WI38 (cell line): ENCODE results near the gene PLEKHA6.

Source experiments
- H3K4me3 ChIP-seq: 2 replicates; pipeline ENCODE4 v1.5.1; 2011; ENCODE audit warnings: low read depth, mild to moderate bottlenecking, control low read depth, low read length
- CTCF ChIP-seq: IDR thresholded peaks from 2 replicates; pipeline ENCODE4 v1.5.1; 2012; ENCODE audit warnings: low read depth, mild to moderate bottlenecking, control low read depth, low read length

Gene PLEKHA6

GRCh38 chr1:204256531-204256930 lies 103.2 kb downstream of the PLEKHA6 start:
- no peak overlapping the region for H3K4me3 ChIP-seq
- TF ChIP-seq CTCF = no peak

- no peak for TF ChIP-seq CTCF
- no peak overlapping the region for H3K4me3 ChIP-seq
Observed at GRCh38 chr1:204255966-204256365, 103.8 kb downstream of the PLEKHA6 start.

DNA sequence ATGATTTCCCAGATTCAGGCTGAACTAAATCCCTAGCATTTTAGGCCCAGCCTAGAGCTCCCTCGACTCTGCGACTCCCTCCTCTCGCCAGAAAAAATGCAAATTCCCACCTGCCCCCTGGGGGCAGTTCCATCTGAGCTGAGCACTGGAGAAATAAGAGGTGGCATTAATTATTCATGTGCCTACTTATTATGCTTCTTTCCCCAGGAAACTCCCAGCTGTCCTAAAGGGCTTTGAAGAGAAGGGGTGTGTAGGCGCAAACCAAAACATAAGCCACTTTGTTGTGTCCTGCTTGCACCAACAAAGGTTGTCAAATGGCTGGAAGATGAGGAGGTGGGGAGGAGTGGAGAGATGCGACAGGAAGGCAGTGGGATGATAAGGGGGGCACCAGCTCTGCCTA lies 104.5 kb downstream of the PLEKHA6 start:
- no peak overlapping the region for H3K4me3 ChIP-seq
- no peak for TF ChIP-seq CTCF

DNA sequence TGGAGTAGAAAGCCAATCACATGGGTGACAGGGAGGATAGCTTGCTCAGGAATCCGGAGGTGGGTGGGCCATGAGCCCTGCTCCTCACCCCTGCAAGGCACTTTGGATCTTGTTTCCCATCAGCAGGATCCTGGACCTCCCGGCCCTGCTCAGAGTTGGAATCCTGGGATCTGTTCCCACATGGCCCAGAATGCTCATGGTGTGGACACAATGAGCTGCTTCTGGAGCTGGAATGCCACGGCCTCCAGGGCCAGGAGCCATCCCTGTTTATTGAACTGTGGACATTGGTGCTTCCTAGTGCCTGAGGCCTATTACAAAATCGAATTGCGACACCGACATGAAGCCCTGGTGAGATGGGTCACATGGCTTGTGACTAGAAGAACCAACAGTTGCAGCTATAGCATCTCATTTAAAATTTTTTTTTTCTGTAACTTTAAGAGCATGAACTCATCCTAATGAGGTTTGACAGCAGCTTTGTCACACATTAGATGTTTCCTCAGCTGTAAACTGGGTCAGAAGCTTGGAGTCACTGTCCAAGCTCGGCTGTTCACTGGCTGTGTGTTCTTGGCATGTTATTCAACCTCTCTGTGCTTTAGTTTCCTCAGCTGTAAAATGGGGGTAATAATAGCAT lies 105.6 kb downstream of the PLEKHA6 start:
- TF ChIP-seq CTCF = no peak
- H3K4me3 ChIP-seq = no peak overlapping the region

DNA sequence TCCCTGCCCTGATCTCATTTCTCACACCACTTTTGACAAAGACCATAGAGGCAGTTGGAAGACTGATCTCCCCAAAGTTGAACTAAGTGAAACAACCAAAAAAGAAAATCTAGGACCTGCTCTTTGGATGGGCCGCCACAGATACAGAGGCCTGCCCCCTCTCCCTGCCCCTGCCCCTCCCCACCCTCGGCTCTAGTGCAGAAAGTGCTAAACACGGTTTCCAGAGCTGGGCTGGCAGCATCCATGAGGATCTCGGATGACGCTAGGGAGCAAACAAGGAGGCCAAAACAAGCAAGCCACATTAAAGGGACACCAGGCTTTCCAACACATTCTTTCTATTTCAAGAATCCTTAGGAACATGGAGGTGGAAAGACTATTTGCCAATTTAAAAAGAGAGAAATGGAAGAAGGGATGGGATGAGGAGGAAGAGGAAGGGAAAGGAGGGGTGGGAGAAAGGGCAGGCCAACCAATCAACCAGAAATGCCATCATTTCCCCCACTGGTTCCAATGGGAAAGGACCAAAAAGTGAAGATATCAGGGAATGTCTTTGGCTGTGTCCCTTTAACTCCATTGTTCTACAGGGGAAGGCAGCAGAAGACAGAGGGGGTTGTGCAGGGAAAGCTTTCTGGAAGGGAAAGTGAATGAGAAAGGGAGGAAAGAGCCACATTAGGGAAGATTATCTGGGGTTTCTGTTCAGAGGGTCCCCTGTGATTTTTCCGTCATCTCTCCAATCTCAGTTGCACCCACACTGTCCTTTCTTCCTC lies 107.6 kb downstream of the PLEKHA6 start:
- no peak overlapping the region for H3K4me3 ChIP-seq
- TF ChIP-seq CTCF = no peak

DNA sequence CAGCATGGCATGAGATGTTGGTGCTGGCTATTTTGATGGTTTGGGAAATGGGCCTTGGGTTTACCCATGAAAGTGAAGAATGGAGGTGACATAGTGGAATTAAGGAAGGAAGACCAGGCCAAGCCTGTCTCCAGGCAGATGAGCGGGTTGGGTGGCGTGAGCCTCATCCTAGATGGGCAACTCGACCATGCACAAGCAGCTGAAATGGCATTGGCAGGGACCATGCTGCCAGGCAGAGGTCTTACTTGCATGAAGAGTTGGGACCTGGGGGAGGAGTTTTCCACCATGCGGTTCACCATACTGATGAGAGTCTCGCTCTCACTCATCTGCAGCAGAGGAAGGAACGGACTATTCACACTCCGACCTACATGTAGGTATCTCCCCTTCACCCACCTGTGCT lies 108.4 kb downstream of the PLEKHA6 start:
- H3K4me3 ChIP-seq = no peak overlapping the region
- TF ChIP-seq CTCF = no peak

- no peak for TF ChIP-seq CTCF
- no peak overlapping the region for H3K4me3 ChIP-seq
Observed at GRCh38 chr1:204250428-204251030, 109.2 kb downstream of the PLEKHA6 start.
